Measurements from ENCODE around the gene ERGIC1. TPM values are rescaled to one million over a fixed set of nuclear protein-coding genes. Genes with fewer than 3 reads are reported as not detected.

Gene ERGIC1
- total and polyA plus RNA-seq, 2 of the 8 experiments (the other 6 are each of a cell fraction or from before 2014, with no cell fraction given): 95.3 to 106 TPM

DNA sequence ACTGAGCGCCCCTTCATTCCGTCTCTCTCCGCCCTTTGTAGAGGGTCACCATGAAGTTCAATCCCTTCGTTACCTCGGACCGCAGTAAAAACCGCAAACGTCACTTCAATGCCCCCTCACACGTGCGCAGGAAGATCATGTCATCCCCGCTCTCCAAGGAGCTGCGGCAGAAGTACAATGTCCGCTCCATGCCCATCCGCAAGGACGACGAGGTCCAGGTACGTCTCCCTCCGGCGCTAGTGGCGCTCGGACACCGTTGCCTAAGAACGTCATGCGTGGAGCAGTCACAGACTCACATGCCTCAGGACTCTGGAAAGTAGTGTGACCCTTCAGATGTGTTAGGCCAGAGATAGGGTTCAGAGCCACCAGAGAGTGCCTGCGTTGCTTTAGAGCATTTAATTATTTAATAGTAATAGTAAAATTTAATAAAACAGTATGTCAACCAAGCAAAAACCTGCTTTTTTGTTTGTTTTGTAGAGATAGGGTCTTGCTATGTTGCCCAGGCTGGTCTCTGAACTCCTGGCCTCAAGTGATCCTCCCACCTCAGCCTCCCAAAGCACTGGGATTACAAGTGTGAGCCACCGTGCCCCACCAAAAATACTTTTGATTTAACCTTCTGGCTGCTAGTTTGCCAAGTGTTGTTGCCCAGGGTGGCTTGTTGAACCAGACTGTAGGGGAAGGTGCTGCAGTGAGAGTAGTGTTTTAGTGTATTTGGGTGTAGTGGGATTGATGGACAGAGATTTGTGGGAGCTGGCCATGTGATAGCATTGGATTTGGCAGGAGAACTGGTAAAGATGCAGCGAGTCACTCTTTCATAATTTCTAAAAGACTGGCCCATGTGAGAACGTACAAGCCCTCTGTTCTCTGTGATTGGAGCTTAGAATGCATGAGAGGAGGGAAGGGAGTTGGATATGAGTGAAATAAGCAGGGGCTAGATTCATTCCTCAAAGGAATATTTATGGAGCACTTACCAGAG, 126.1 kb downstream of the ERGIC1 start:
- Histone ChIP-seq H3K79me2 (ENCODE audit: control insufficient read depth in 1 of 2, insufficient read depth in 2 of 2, low read length in 2 of 2) (peaks cover 0 to 8% of the 10 kb centered on the region in 2 experiments; a peak in 2 of 4 replicates), H2BK15ac (ENCODE audit: low read length) (no peak overlapping the region), H2AK5ac (ENCODE audit: low read depth, low read length) (0 out of 2 replicates have a peak overlapping the region, but pooled peaks have one; percentile 61), H3K4ac (replicated peaks; ENCODE audit: insufficient read length, low read depth, low read length) (peak overlapping the region; percentile 57), H3K23ac (ENCODE audit: insufficient read length) (no peak overlapping the region), H3K9ac (replicated peaks in 1 of 4; ENCODE audit: extremely low read depth in 1 of 4, low read depth in 3 of 4, low read length in 3 of 4) (peak overlapping the region; percentile 75 to 93 (median 86)), H2BK12ac (ENCODE audit: low read depth, low read length) (no peak overlapping the region), H3K23me2 (ENCODE audit: low read depth, low read length) (peaks cover 11% of the 10 kb centered on the region; the same call in 1 of the 2 replicates), H3K4me3 (ENCODE audit: extremely low read depth in 1 of 4, insufficient read depth in 2 of 4, low read depth in 3 of 4, low read length in 4 of 4) (peak overlapping the region; percentile 87 to 100 (median 93)), H2BK20ac (ENCODE audit: low read length) (no peak overlapping the region), H3K36me3 (ENCODE audit: control insufficient read depth in 2 of 4, insufficient read depth in 4 of 4, low read length in 3 of 4) (peaks cover 0 to 4% (median 0%) of the 10 kb centered on the region in 4 experiments; a peak in 2 of 8 replicates), H4K5ac (ENCODE audit: insufficient read length, low read depth, low read length) (no peak overlapping the region), H3K27me3 (replicated peaks in 1 of 4; ENCODE audit: control insufficient read depth in 3 of 4, extremely low read depth in 1 of 4, insufficient read depth in 3 of 4, low read length in 3 of 4) (peaks cover 0 to 9% (median 3%) of the 10 kb centered on the region in 4 experiments; a peak in 3 of 7 replicates), H3K4me2 (ENCODE audit: insufficient read depth in 1 of 2, low read depth in 2 of 2, low read length in 2 of 2) (peak overlapping the region; percentile 80 to 94), H2AFZ (ENCODE audit: low read length) (peak overlapping the region; percentile 47; the same call in 1 of the 2 replicates), H3K27ac (ENCODE audit: low read depth, low read length) (peak overlapping the region; percentile 66; the same call in 1 of the 2 replicates), H3K18ac (ENCODE audit: extremely low read depth, low read length) (no peak overlapping the region), H4K20me1 (replicated peaks in 1 of 2; ENCODE audit: control insufficient read depth in 1 of 2, insufficient read depth in 2 of 2, low read length in 2 of 2) (no peaks in the 10 kb centered on the region), H3K14ac (ENCODE audit: insufficient read length) (no peak overlapping the region), H2BK120ac (replicated peaks; ENCODE audit: low read depth, low read length) (no peak overlapping the region), H3K79me1 (ENCODE audit: low read depth, low read length) (no peaks in the 10 kb centered on the region; the same call in 1 of the 2 replicates), H3K56ac (replicated peaks; ENCODE audit: insufficient read length, low read depth, low read length) (no peak overlapping the region), H2BK5ac (ENCODE audit: low read depth, low read length) (peak overlapping the region; percentile 83), H4K8ac (ENCODE audit: extremely low read depth, insufficient read depth, low read length) (peak overlapping the region; percentile 41; the same call in 1 of the 2 replicates), H4K91ac (replicated peaks; ENCODE audit: insufficient read length, low read length) (no peak overlapping the region), H3K4me1 (replicated peaks in 1 of 4; ENCODE audit: control insufficient read depth in 3 of 4, insufficient read depth in 4 of 4, low read length in 3 of 4) (peaks cover 0 to 7% (median 0%) of the 10 kb centered on the region in 4 experiments; a peak in 4 of 7 replicates), H3K9me3 (ENCODE audit: insufficient read depth in 2 of 2, low read depth in 1 of 2, low read length in 1 of 2) (no peaks in the 10 kb centered on the region)
- DNase-seq (ENCODE audit: low read depth in 1 of 2, low spot score in 2 of 2) (no peak), FAIRE-seq (no peak)
- 22% methylated on average over 28 of the region's 28 CpGs; no CpG with 5 or more reads in 1 of the 2 experiments for WGBS, 2 experiments (ENCODE audit: extremely low coverage in 1 of 2, insufficient coverage in 1 of 2, insufficient read length in 1 of 2, insufficient replicate concordance in 2 of 2, low coverage in 1 of 2, low lambda C conversion rate in 2 of 2, missing lambda C conversion rate in 1 of 2)
- ChIA-PET POLR2A (ENCODE audit: partially characterized antibody) (interaction anchor here (1.0 to 2.6 kb wide), 6 partner anchors 8 to 190 kb away, joined by 3 to 12 read pairs (median 4); partner anchors contain the start of gene ATP6V0E1), CTCF (ENCODE audit: partially characterized antibody) (interaction anchor here (0.6 to 1.7 kb wide), 9 partner anchors 10 to 649 kb away, joined by 3 to 5 read pairs (median 3); no protein-coding TSS in a partner anchor)
- peak; percentile 3 for TF ChIP-seq KDM4A (IDR thresholded peaks at IDR 0.05; ENCODE audit: low read depth, low read length, severe bottlenecking)
